Esophagus squamous epithelium (tissue), 4 donors: ENCODE measurements around the gene CAPG.

ENCODE experiments used
- POLR2A ChIP-seq, 4 donors: fragments of 450-650 bp; IDR thresholded peaks; one replicate each; pipeline ENCODE4 v1.6.1; 2017; ENCODE audit warnings: antibody characterized with exemption in 4 of 4, mild to moderate bottlenecking in 4 of 4, moderate library complexity in 3 of 4
- TF ChIP-seq, protein P1 (sequence below), 6 experiments: fragments of 450-650 bp in 4 of 6; fragments of 200-600 bp in 2 of 6; sonication (generic) in 2 of 6; IDR thresholded peaks; one replicate each; pipeline ENCODE4 v1.5.1; 2016 to 2019; ENCODE audit warnings: antibody characterized with exemption in 6 of 6, mild to moderate bottlenecking in 4 of 6, moderate library complexity in 4 of 6

DNA sequence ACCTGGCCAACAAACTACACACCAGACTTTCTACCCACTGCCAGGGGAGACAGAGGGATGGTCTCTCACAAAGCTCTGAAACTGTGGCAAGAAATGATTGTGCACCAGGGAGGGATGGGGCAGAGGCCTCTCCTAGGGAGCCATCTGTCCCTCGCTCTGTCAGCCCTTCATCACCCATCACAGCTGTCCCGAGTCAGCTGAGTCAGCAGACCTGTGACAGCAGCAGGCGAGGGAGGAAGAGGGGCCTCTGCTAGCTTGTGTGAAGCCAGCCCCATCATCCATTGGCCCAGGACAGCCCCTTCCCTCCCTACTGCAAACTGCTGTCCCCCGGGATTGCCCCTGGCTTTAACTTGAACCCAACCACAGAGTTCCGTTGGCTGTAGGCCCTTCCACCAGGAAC is 13.4 kb upstream of the CAPG start:
- TF ChIP-seq POLR2A (IDR thresholded peaks at IDR 0.05): no peak
- TF ChIP-seq, protein P1, sequence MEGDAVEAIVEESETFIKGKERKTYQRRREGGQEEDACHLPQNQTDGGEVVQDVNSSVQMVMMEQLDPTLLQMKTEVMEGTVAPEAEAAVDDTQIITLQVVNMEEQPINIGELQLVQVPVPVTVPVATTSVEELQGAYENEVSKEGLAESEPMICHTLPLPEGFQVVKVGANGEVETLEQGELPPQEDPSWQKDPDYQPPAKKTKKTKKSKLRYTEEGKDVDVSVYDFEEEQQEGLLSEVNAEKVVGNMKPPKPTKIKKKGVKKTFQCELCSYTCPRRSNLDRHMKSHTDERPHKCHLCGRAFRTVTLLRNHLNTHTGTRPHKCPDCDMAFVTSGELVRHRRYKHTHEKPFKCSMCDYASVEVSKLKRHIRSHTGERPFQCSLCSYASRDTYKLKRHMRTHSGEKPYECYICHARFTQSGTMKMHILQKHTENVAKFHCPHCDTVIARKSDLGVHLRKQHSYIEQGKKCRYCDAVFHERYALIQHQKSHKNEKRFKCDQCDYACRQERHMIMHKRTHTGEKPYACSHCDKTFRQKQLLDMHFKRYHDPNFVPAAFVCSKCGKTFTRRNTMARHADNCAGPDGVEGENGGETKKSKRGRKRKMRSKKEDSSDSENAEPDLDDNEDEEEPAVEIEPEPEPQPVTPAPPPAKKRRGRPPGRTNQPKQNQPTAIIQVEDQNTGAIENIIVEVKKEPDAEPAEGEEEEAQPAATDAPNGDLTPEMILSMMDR (IDR thresholded peaks at IDR 0.05): no peak
